AG10803 (cell line): ENCODE data around the gene SARS1.

Experiments
- DNase-seq: peaks from one replicate; pipeline ENCODE4 v3.0.0; 2010; ENCODE audit warnings: low read depth
- H3K4me3 ChIP-seq: 2 replicates; pipeline ENCODE4 v1.5.1; 2011; ENCODE audit warnings: mild to moderate bottlenecking, low read length, control low read depth
- CTCF ChIP-seq: conservative IDR thresholded peaks from 2 replicates; pipeline ENCODE4 v1.5.1; 2011; ENCODE audit warnings: mild to moderate bottlenecking, low read length, control low read depth, inconsistent platforms

Gene SARS1

GRCh38 chr1:109239409-109240068, 25.8 kb downstream of the SARS1 start:
- DNase-seq = peak; percentile 45
- TF ChIP-seq CTCF = peak; percentile 65
- no peak overlapping the region for H3K4me3 ChIP-seq

DNA sequence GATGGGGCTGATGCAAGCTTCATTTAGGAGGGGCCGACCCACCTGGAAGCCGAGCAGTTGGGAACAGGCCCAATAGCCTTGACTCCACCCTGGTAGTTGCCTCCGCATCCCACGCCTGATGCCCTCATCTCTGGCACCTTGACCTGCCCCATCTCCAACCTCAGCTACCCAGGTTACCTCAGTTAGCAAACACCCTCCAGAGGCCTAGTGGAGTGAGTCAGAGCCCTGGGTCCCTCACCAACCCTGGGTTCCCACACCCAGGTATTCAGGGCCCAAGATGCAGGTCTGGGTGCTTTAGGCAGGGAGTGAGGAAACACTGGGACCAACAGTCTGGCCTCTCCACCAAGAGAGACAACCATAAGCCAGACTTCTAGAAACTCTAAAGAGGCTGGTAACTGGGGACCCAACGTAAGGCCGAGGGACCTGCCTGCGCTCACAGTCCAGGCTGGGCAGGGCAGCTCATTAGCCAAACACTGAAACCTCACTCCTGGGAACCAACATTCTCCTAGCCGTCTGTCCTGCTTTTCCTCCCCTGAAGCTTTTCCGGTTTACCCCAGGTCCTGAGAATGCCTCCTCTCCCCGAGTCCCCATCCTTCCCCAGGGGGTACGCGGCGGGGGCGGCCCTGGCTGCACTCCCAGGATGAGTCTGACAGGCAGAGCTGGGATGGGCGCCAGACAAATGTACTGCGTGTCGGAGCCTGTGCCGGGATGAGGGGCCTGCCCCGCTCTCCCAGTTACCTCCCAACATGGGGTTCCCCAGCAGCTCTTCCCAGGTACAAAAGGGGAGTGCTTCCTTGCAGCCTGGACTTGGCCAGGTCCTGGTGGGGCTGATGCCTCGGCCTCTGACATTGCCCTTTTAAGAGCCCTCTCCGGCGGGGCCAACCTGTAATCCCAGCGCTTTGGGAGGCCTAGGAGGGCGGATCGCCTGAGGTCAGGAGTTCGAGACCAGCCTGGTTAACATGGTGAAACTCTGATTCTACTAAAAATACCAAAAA, 26.7 kb downstream of the SARS1 start:
- peak; percentile 65 for DNase-seq
- no peak for TF ChIP-seq CTCF
- H3K4me3 ChIP-seq = no peak overlapping the region

GRCh38 chr1:109241344-109241743, 27.6 kb downstream of the SARS1 start:
- H3K4me3 ChIP-seq = no peak overlapping the region
- DNase-seq = no peak
- TF ChIP-seq CTCF = no peak

GRCh38 chr1:109241841-109242345, 28.2 kb downstream of the SARS1 start:
- no peak overlapping the region for H3K4me3 ChIP-seq
- no peak for DNase-seq
- no peak for TF ChIP-seq CTCF

- no peak for TF ChIP-seq CTCF
- peak; percentile 47 for DNase-seq
- H3K4me3 ChIP-seq = no peak overlapping the region
Observed at GRCh38 chr1:109242387-109242786, 28.7 kb downstream of the SARS1 start.

DNA sequence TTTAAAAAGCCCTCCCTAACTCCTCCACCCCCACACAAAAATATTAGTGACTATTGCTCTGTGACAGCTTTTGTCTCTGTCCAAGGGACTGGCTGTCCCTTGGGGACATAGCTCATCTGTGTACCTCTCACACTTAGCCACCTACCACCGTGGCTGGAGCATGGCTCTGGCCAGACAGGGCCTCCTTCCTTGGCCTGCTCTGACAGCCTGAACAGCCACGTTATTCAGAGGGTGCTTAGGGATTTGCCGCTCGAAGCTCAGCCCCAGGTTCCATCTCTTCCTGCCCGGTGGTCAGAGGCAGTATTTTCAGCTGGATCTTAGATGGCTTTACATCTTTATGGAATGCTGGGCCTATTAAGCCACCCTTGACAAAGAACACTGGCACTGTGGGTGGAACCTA, 29.5 kb downstream of the SARS1 start:
- DNase-seq = no peak
- H3K4me3 ChIP-seq = no peak overlapping the region
- no peak for TF ChIP-seq CTCF
